ENCODE results near the gene RGS16.

DNA sequence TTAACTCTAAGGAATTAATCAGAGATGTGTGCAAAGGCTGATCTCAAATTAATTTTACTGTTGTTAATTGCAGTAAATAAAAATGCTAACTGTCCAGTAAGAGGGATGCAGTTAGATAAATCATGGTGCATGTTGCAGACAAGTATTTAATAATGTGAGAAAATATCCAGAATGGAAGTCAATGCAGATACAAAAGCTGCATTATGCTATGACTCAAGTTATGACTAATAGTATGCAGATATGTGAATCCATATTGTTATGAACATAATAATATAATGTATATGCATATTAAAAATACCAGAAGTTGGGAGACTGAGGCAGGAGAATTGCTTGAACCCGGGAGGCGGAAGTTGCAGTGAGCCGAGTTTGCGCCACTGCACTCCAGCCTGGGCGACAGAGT lies 36.6 kb downstream of the RGS16 start:
- no peak for TF ChIP-seq CTCF (IDR thresholded peaks at IDR 0.05)
- TF ChIP-seq POLR2A (IDR thresholded peaks at IDR 0.05) = no peak

Data from uterus (tissue), 2 donors.